Ramos (cell line): Measurements from ENCODE around the gene ACTR5.

Experiments used
- in situ Hi-C: fragments of 300-500 bp; cut with MboI; formaldehyde crosslinking; loops from one replicate; pipeline ENCODE4 v1.14.3; 2022; ENCODE audit warnings: low sequenced_read_pairs; ENCODE audit not compliant: unreplicated experiment

Gene ACTR5

GRCh38 chr20:38748097-38748860 lies at the start of gene ACTR5:
TSS of gene ACTR5 (plus strand) at chr20:38748460. CDS start at chr20:38748479, 19 bp downstream.
- in situ Hi-C loops: no loop called here

DNA sequence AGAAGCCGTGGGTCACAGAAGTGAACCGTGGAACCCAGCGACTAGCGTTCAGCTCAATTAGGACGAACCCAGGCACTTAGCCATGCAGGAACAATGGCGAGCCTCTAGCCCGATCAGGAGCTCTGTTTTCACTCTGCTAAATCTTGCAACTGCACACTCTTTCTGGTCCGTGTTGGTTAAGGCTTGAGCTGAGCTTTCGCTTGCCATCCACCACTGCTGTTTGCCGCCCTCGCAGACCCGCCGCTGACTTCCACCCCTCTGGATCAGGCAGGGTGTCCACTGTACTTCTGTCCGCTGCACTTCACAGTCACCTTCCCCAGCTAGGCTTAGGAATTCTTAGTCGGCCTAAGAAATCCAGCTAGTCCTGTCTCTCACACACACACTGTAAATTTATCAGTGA lies 49.7 kb upstream of the ACTR5 start:
- in situ Hi-C loops: no loop called here

DNA sequence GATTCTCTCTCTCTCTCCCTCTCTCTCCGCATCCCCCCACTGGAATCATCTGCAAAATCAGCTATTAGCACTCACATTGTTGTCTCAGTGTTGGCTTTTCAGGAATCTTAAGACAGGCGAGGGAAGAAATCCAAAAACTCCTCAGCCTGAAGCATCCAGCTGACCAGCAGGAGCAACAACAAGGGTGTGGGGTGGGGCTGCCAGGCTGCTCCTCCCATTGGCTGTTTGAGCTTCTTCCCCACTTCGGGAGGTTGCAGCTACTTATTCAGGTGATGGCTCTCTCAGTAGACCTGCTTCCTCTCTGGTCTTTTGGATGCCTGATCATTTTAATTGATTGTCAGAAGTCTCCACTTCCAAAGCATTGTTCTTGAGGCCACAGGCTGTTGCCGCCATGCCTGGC lies 48.1 kb upstream of the ACTR5 start:
- in situ Hi-C loops: no loop called here

GRCh38 chr20:38700926-38701325 lies 47.3 kb upstream of the ACTR5 start:
- in situ Hi-C loops: no loop called here

DNA sequence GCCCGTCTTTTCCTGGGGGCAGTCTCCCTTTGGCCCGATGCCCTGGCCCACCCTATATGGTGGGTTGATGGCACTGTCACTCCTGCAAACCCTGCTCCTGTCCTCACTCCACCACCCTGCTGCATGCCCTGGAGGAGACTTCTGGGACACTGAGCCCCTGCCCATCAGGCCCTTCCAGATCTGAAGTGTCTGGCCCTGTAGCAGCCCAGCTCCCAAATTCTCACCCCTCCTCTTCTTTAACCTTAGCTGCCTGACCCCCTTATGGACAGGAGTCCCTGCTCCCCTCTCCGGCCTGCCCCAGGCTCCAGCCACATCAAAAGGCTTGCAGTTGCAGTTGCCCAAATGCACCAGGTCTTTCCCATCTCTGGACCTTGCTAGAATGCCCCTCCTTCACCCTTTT lies 44.7 kb upstream of the ACTR5 start:
- in situ Hi-C loops: no loop called here

- in situ Hi-C loops: no loop called here
Measured at GRCh38 chr20:38704136-38704535, 44.1 kb upstream of the ACTR5 start.

DNA sequence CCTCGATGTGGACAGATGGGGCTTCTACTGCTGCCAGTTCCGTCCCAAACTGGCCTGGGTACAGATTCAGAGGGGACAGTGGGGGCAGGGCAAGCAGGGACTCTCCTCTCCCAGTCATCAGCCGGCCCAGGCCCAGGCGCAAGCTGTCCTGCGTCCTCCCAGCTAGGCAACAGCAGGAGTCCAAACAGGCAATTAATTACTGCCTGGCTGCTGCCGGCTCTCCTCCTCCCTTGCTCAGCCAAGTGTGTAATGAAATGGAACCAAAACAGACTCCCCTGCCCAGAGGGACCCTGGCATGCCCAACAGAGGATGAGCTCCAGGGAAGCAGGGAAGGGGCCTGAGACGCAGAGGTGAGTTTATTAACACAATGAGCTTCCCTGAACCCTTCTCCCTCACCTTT lies 41.8 kb upstream of the ACTR5 start:
- in situ Hi-C loops: no loop called here

DNA sequence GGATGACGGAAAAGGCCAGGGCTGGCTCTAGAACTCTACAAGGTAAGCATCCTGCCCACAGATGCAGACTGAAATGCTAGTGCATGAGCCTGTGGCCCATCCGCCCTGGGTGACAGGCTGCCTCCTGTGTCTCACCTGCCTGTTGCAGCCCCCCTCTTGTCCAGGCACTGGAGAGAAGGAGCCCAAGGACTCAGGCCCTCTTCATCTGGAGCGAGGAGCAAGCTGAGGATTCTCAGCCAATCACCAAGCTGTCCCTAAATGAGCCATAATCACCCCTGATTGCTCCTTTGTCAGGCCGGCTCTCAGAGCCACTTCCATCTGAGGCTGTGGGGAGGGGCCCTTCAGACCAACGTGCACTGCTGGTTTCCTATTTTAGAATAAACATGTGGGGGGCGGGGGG lies 34.0 kb upstream of the ACTR5 start:
- in situ Hi-C loops: no loop called here

GRCh38 chr20:38715646-38716045 lies 32.6 kb upstream of the ACTR5 start:
- in situ Hi-C loops: no loop called here

GRCh38 chr20:38722683-38723016 lies 25.6 kb upstream of the ACTR5 start:
- in situ Hi-C loops: loop anchor here (10.0 kb wide), 1 partner anchor 322 kb away; no protein-coding TSS in a partner anchor

GRCh38 chr20:38723017-38723847 lies 25.0 kb upstream of the ACTR5 start:
- in situ Hi-C loops: loop anchor here (10.0 kb wide), 1 partner anchor 322 kb away; no protein-coding TSS in a partner anchor

DNA sequence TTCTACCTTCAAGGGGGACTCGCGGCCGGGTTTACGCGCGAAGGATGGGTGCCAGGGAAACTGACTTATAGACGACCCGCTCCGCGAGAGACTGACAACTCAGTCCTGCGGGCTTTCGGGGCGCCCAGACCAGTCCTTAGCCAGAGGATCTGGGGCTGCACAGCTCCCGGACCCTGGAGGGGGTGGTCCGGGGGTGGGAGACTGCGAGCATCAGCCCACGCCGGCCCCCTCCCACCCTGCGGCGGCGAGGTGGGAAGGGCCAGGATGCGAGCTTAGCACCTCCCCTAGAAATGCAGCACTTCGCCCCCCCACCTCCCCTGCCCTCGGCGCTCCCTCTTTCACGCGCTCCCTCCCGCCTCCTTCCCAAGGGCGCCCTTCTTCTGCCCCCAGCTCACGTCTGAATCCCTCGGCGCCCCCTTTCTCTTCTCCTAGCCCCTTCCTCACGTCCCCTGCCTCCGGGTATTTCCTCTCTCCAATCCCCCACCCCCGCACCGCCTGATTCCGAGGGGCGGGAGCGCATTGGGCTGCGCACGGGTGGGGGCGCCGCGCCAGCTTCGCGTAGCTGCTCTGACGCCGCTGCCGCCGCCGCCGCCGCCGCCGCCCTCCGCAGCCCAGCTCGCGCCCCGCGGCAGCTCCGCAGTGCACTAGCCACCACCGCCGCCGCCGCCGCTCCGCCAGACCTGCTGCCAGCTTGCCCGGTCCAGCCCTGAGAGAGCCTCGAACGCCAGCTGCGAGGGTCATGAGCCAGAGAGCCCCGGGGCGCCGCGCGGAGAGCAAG lies 24.2 kb upstream of the ACTR5 start, which contains the start of gene SLC32A1:
SLC32A1 (plus strand) TSS at position 639 of the 778 bp plus-strand sequence. CDS start 239 bp downstream, outside the sequence.
- in situ Hi-C loops: loop anchor here (10.0 kb wide), 1 partner anchor 321 kb away; no protein-coding TSS in a partner anchor

- in situ Hi-C loops: loop anchor here (10.0 kb wide), 1 partner anchor 320 kb away; no protein-coding TSS in a partner anchor
Measured at GRCh38 chr20:38724626-38725147, 23.6 kb upstream of the ACTR5 start.

DNA sequence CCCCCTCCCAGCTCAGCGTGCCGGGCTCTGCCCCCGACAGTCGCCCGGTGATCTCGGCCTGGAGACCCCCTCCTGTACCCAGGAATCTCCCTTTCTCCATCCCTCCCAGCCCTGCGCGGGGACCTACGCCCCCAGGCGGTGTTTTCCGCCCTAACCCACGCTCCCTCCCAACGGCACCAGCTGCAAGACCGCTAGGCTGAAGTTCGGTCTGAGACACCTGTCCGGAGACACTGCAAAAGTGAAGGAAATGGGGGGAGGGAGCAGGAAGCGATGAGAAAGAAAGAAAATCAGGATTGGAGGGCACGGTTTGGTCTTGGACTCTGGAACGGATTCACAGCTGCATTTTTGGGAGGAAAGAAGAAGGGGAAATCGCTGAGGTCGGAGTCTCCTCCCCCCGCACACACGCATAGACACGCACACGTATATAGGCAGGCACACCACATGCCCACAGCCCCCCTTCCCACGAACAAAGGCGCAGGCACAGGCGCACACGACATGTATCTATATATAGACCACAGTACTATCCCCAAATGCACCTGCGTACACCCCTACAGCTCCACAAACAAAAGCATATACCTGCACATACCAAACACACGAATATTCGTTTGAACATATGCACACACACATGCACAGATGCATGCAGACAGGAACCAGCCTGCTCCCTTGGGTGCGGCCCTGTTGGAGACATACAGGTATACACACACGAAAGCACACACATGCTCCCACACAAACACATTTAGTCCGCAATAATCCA lies 22.9 kb upstream of the ACTR5 start:
- in situ Hi-C loops: loop anchor here (10.0 kb wide), 1 partner anchor 319 kb away; no protein-coding TSS in a partner anchor

GRCh38 chr20:38725931-38726803 lies 22.1 kb upstream of the ACTR5 start:
- in situ Hi-C loops: loop anchor here (10.0 kb wide), 1 partner anchor 319 kb away; no protein-coding TSS in a partner anchor

DNA sequence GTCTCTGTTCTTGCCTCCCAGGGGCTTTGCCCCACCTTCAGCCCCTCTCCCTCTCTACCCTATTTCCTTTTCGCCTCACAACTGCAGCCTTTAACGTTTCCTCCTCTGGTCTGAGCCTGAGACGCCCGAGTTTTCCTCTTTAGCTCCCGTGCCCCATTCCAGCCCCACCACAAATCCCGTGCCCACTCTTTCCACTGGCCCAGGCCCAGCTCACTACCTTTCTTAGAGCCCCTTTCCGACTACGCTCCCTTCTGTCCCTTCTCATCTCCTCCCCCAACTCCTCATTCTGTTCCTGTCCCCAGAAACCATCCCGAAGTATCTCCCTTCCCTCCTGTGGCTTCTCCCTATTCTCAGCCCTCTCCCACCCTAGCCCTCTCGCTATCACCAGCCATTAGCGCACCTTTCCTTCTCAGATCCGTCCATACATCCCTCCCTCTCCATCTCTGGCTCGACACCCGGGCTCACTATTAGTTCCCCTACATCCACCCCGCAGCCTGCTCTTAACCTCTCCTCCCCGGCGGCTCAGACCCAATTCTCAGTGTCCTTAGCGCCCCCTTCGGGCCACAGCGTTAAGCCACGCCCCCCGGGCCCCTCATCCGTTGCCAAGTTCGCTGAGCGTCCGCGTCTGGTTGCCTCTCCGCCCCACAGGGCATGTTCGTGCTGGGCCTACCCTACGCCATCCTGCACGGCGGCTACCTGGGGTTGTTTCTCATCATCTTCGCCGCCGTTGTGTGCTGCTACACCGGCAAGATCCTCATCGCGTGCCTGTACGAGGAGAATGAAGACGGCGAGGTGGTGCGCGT lies 21.3 kb upstream of the ACTR5 start:
- in situ Hi-C loops: loop anchor here (10.0 kb wide), 1 partner anchor 318 kb away; no protein-coding TSS in a partner anchor

DNA sequence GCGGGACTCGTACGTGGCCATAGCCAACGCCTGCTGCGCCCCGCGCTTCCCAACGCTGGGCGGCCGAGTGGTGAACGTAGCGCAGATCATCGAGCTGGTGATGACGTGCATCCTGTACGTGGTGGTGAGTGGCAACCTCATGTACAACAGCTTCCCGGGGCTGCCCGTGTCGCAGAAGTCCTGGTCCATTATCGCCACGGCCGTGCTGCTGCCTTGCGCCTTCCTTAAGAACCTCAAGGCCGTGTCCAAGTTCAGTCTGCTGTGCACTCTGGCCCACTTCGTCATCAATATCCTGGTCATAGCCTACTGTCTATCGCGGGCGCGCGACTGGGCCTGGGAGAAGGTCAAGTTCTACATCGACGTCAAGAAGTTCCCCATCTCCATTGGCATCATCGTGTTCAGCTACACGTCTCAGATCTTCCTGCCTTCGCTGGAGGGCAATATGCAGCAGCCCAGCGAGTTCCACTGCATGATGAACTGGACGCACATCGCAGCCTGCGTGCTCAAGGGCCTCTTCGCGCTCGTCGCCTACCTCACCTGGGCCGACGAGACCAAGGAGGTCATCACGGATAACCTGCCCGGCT lies 20.6 kb upstream of the ACTR5 start:
- in situ Hi-C loops: loop anchor here (10.0 kb wide), 1 partner anchor 317 kb away; no protein-coding TSS in a partner anchor
